HCT116 (cell line): ENCODE results near the gene PRKCZ. TPM values are rescaled to one million over a fixed set of nuclear protein-coding genes. Genes with fewer than 3 reads are reported as not detected.

Experiments
- ATAC-seq: fragments of 200-7000 bp; cut with Tn5 transposase; 2 replicates; pipeline ENCODE4 v1.9.1; 2020; ENCODE audit warnings: mild to moderate bottlenecking, moderate library complexity
- BruUV-seq: library from RNA; stranded (reverse); fragments of 400-500 nt; replicated peaks from 2 replicates; lab custom pipeline; 2021; lab: Mats Ljungman, UMichigan
- CTCF ChIA-PET: fragments of 300-600 bp; sonication (Branson Sonifier 250); formaldehyde crosslinking; loops from one replicate; lab custom pipeline; 2021; ENCODE audit warnings: antibody characterized with exemption; lab: Charles Lee
- POLR2A ChIA-PET: fragments of 300-600, 350-600 bp; sonication (Branson Sonifier 250); formaldehyde crosslinking; loops from one replicate; lab custom pipeline; 2021; ENCODE audit warnings: antibody characterized with exemption; lab: Charles Lee
- RAD21 ChIA-PET, 2 experiments: fragments of 300-600 bp; sonication (Branson Sonifier 250); formaldehyde crosslinking; loops; one replicate each; lab custom pipeline; 2023; ENCODE audit warnings: low total read pairs in 2 of 2; ENCODE audit not compliant: uncharacterized antibody in 2 of 2, unreplicated experiment in 2 of 2, low non-redundant PET in 1 of 2; lab: Charles Lee
- DNase-seq: peaks from one replicate; pipeline ENCODE4 v3.0.0-alpha.2; 2010; ENCODE audit warnings: low read depth, low spot score
- H2AFZ ChIP-seq: fragments of 200-600 bp; shearing (Covaris generic), sonication (generic); 2 replicates; pipeline ENCODE4 v1.6.1; 2017; ENCODE audit warnings: low read depth, mixed run types, mixed read lengths, antibody characterized with exemption, low read length; ENCODE audit not compliant: poor library complexity, severe bottlenecking
- H3K27ac ChIP-seq: 2 replicates; pipeline ENCODE4 v1.5.1; 2012; ENCODE audit warnings: low read depth, low read length
- H3K27me3 ChIP-seq: fragments of 200-600 bp; sonication (generic); 2 replicates; pipeline ENCODE4 v1.6.1; 2016; ENCODE audit warnings: mixed run types, low read length, mixed read lengths; ENCODE audit not compliant: insufficient read depth
- H3K36me3 ChIP-seq, 2 experiments: fragments of 200-500 bp in 1 of 2; fragments of 200-600 bp in 1 of 2; sonication (Bioruptor generic) in 1 of 2; sonication (generic) in 1 of 2; 2 replicates each; pipeline versions ENCODE4 v1.5.1 to v1.6.1; 2014 to 2016; ENCODE audit warnings: low read length in 2 of 2, inconsistent platforms in 1 of 2, mixed read lengths in 1 of 2, mixed run types in 1 of 2; ENCODE audit not compliant: insufficient read depth in 2 of 2, control insufficient read depth in 1 of 2
- H3K4me1 ChIP-seq, 2 experiments: fragments of 200-600 bp in 1 of 2; sonication (generic) in 1 of 2; 2 replicates each; pipeline versions ENCODE4 v1.5.1 to v1.6.1; 2012 to 2017; ENCODE audit warnings: low read length in 2 of 2, inconsistent platforms in 1 of 2, mild to moderate bottlenecking in 1 of 2, mixed read lengths in 1 of 2, mixed run types in 1 of 2, moderate library complexity in 1 of 2; ENCODE audit not compliant: insufficient read depth in 2 of 2, control insufficient read depth in 1 of 2
- H3K4me2 ChIP-seq: fragments of 200-600 bp; sonication (generic); 2 replicates; pipeline ENCODE4 v1.6.1; 2017; ENCODE audit warnings: mixed run types, low read length, mixed read lengths
- H3K4me3 ChIP-seq, 2 experiments: fragments of 200-600 bp in 1 of 2; sonication (generic) in 1 of 2; replicated peaks in 1 of 2; 2 replicates each; pipeline ENCODE4 v1.5.1; 2011 to 2016; ENCODE audit warnings: low read length in 2 of 2, control low read depth in 1 of 2, low read depth in 1 of 2, mild to moderate bottlenecking in 1 of 2, mixed read lengths in 1 of 2, mixed run types in 1 of 2
- H3K79me2 ChIP-seq: fragments of 200-600 bp; sonication (generic); 2 replicates; pipeline ENCODE4 v1.6.1; 2017; ENCODE audit warnings: mild to moderate bottlenecking, mixed run types, low read length, moderate library complexity, mixed read lengths; ENCODE audit not compliant: insufficient read depth
- H3K9ac ChIP-seq: fragments of 200-600 bp; sonication (generic); 2 replicates; pipeline ENCODE4 v1.6.1; 2016; ENCODE audit warnings: low read length, mixed read lengths
- H3K9me2 ChIP-seq: fragments of 200-600 bp; sonication (generic), shearing (Covaris generic); 2 replicates; pipeline ENCODE4 v1.6.1; 2017; ENCODE audit warnings: mixed run types, mild to moderate bottlenecking, moderate library complexity; ENCODE audit not compliant: insufficient read depth
- H3K9me3 ChIP-seq, 2 experiments: fragments of 200-500 bp in 1 of 2; fragments of 200-600 bp in 1 of 2; sonication (Bioruptor generic) in 1 of 2; sonication (generic) in 1 of 2; 2 replicates each; pipeline ENCODE4 v1.6.1; 2014 to 2017; ENCODE audit warnings: low read length in 2 of 2, mixed read lengths in 2 of 2, inconsistent platforms in 1 of 2, low read depth in 1 of 2, mild to moderate bottlenecking in 1 of 2, mixed run types in 1 of 2, moderate library complexity in 1 of 2; ENCODE audit not compliant: control insufficient read depth in 1 of 2, insufficient read depth in 1 of 2
- H4K20me1 ChIP-seq: fragments of 200-600 bp; sonication (generic), shearing (Covaris generic); 2 replicates; pipeline ENCODE4 v1.6.1; 2017; ENCODE audit warnings: mixed run types, mild to moderate bottlenecking, moderate library complexity; ENCODE audit not compliant: insufficient read depth
- CBX3 ChIP-seq: IDR thresholded peaks from 2 replicates; pipeline ENCODE4 v1.6.1; 2012; ENCODE audit warnings: low read depth
- CEBPB ChIP-seq: IDR thresholded peaks from 2 replicates; pipeline ENCODE4 v1.6.1; 2012; ENCODE audit warnings: low read depth
- ELF1 ChIP-seq: IDR thresholded peaks from 2 replicates; pipeline ENCODE4 v1.6.1; 2012; ENCODE audit warnings: low read depth, borderline replicate concordance
- EZH2phosphoT487 ChIP-seq: fragments of 200-600 bp; IDR thresholded peaks from 2 replicates; pipeline ENCODE4 v1.6.1; 2018; ENCODE audit warnings: antibody characterized with exemption, borderline replicate concordance
- FOSL1 ChIP-seq: IDR thresholded peaks from 2 replicates; pipeline ENCODE4 v1.6.1; 2012; ENCODE audit warnings: low read depth
- POLR2A ChIP-seq: IDR thresholded peaks from 2 replicates; pipeline ENCODE4 v1.7.0; 2011; ENCODE audit warnings: borderline replicate concordance; ENCODE audit not compliant: insufficient read depth, insufficient read length; ENCODE audit errors: extremely low read depth
- RAD21 ChIP-seq: IDR thresholded peaks from 2 replicates; pipeline ENCODE4 v1.6.1; 2012; ENCODE audit warnings: low read depth, mild to moderate bottlenecking
- SIN3A ChIP-seq: IDR thresholded peaks from 2 replicates; pipeline ENCODE4 v1.6.1; 2012; ENCODE audit warnings: low read depth
- SP1 ChIP-seq: IDR thresholded peaks from 2 replicates; pipeline ENCODE4 v1.6.1; 2012; ENCODE audit warnings: low read depth
- TCF7L2 ChIP-seq: IDR thresholded peaks from 2 replicates; pipeline ENCODE4 v1.7.0; 2011; ENCODE audit warnings: borderline replicate concordance, inconsistent platforms; ENCODE audit not compliant: insufficient read depth, insufficient read length; ENCODE audit errors: extremely low read depth
- YY1 ChIP-seq: IDR thresholded peaks from 2 replicates; pipeline ENCODE4 v1.6.1; 2011; ENCODE audit warnings: low read length, low read depth, moderate library complexity, mild to moderate bottlenecking; ENCODE audit not compliant: insufficient replicate concordance; ENCODE audit errors: extremely low read depth
- intact Hi-C: fragments of 100-400 bp; cut with micrococcal nuclease; formaldehyde crosslinking; loops from 2 replicates; pipeline ENCODE4 v1.10.0; 2022
- total RNA-seq: library from RNA; stranded (reverse); gene quantifications from one replicate; pipeline ENCODE4 v1.2.1, GENCODE V29; 2021; ENCODE audit not compliant: unreplicated experiment
- TF ChIP-seq, protein P1 (sequence below): IDR thresholded peaks from 2 replicates; pipeline ENCODE4 v1.6.1; 2012

Gene PRKCZ
- total RNA-seq, 1 experiment from 2014 or later, result 46.8 TPM

DNA sequence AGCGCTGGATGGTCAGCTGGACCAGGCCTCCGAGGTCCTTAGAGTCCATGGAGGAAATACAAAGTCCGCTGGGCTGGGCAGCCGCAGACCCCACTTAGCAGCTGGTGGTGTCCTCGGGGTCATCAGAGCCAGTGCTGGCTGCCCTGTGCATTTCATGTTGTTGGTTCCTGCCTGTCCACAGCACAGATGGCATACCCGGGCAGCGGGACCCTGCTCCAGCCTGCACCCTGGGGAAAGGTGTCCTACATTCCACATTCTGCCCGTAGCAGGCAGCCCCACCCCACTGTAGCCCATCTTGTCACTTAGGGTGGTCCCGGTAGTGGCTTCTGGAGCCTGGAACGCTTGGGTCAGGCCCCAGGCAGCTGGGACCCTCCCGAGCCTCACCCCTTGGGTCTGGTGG lies 19.8 kb downstream of the PRKCZ start:
- intact Hi-C loops, result no loop called here

DNA sequence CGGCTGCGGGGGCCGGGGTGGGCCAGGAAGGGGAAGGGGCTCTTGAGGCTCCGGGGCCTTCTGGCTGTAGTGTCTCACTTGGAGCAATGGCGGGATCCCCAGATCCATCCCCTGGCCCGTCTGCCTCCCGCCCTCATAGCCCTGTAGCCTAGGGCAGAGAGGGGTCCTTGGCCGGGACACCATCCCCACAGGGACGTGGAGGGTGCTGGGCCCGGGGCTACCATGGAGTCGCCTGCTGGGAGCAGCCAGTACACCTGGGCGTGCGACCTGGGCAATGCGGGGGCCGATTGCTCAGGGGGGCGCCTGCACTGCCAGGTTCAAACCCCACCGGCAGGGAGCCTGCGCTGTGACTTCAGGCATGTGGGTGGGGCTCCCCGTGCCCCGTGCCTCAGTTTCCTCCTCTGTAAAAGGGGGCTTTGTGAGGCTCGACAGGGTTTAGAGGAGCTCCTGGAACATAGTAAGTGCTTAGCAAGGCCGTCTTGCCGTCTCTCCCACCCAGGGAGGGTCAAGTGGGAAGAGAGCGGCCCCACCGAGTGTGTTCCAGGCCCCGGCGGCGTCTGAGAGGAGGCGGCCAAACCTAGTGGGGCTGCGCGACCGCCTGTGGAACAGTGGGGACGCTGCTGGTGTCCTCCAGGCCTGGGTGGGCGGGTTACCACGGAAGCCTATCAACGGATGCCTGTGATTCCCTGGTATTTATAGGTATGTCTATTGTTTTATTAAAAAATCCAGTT lies 20.8 kb downstream of the PRKCZ start:
- Histone ChIP-seq H3K9me2 (no peaks in the 10 kb centered on the region), H3K4me3 (no peak overlapping the region), H4K20me1 (no peaks in the 10 kb centered on the region), H3K79me2 (peaks cover 16% of the 10 kb centered on the region), H3K9me3 (no peaks in the 10 kb centered on the region), H3K36me3 (no peaks in the 10 kb centered on the region), H2AFZ (no peak overlapping the region), H3K27ac (no peak overlapping the region), H3K27me3 (no peaks in the 10 kb centered on the region), H3K4me2 (no peak overlapping the region), H3K9ac (no peak overlapping the region), H3K4me1 (no peaks in the 10 kb centered on the region)
- CTCF ChIA-PET, result no interaction called here
- ATAC-seq (no peak), DNase-seq (no peak)
- POLR2A ChIA-PET, result no interaction called here
- intact Hi-C loops, result no loop called here
- BruUV-seq, result no TSS peak
- no peak for TF ChIP-seq YY1
- no peak for TF ChIP-seq POLR2A
- no peak for TF ChIP-seq FOSL1
- TF ChIP-seq ELF1, result no peak
- no peak for TF ChIP-seq SIN3A
- RAD21 ChIA-PET, result no interaction called here

More for the DNA sequence above, 19.8 kb downstream of the PRKCZ start:
- Histone ChIP-seq H3K27me3 (no peaks in the 10 kb centered on the region), H3K9me2 (no peaks in the 10 kb centered on the region), H3K27ac (no peak overlapping the region), H3K4me2 (no peak overlapping the region), H3K4me3 (no peak overlapping the region), H2AFZ (no peak overlapping the region), H3K9me3 (no peaks in the 10 kb centered on the region), H3K79me2 (peaks cover 20% of the 10 kb centered on the region), H3K9ac (no peak overlapping the region), H4K20me1 (no peaks in the 10 kb centered on the region), H3K4me1 (no peaks in the 10 kb centered on the region), H3K36me3 (no peaks in the 10 kb centered on the region)
- no peak for DNase-seq
- ATAC-seq, result no peak
- CTCF ChIA-PET, result no interaction called here
- RAD21 ChIA-PET, result no interaction called here
- no TSS peak for BruUV-seq
- POLR2A ChIA-PET, result no interaction called here
- TF ChIP-seq EZH2phosphoT487, result no peak
- no peak for TF ChIP-seq CEBPB
- no peak for TF ChIP-seq TCF7L2
- TF ChIP-seq SP1, result no peak
- no peak for TF ChIP-seq CBX3
- no peak for TF ChIP-seq RAD21
- no peak for TF ChIP-seq ELF1
- TF ChIP-seq, protein P1, sequence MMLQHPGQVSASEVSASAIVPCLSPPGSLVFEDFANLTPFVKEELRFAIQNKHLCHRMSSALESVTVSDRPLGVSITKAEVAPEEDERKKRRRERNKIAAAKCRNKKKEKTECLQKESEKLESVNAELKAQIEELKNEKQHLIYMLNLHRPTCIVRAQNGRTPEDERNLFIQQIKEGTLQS, result no peak
